ENCODE results near the gene PCDHB4.
"Not testable (repeated sequence)": the region's sequence is repeated elsewhere in the genome, so short reads cannot be mapped to it uniquely, and the experiment has no call there.

Gene PCDHB4

GRCh38 chr5:141150224-141150992 lies 28.8 kb downstream of the PCDHB4 start:
- DNase-seq = no peak

GRCh38 chr5:141150993-141151325 lies 29.3 kb downstream of the PCDHB4 start:
- no peak for DNase-seq

GRCh38 chr5:141151632-141152031 lies 30.0 kb downstream of the PCDHB4 start:
- not testable (repeated sequence) for DNase-seq

GRCh38 chr5:141152096-141152495 lies 30.5 kb downstream of the PCDHB4 start:
- DNase-seq = not testable (repeated sequence)

- DNase-seq = no peak
Measured at GRCh38 chr5:141155540-141156374, 34.1 kb downstream of the PCDHB4 start.

GRCh38 chr5:141157356-141157755 lies 35.7 kb downstream of the PCDHB4 start:
- not testable (repeated sequence) for DNase-seq

- DNase-seq = not testable (repeated sequence)
Measured at GRCh38 chr5:141157901-141158300, 36.3 kb downstream of the PCDHB4 start.

GRCh38 chr5:141172381-141173204 lies 51.0 kb downstream of the PCDHB4 start, which contains the start of gene PCDHB7:
Gene PCDHB7, plus strand, starts transcription at chr5:141172644. Its CDS starts 192 bp downstream, at chr5:141172836.
- DNase-seq = no peak

- not testable (repeated sequence) for DNase-seq
Measured at GRCh38 chr5:141174291-141175104, 52.9 kb downstream of the PCDHB4 start.

All from NCI-H774 (cell line).